GM19240 (cell line): Measurements from ENCODE around the gene MBTD1.
"Not testable (repeated sequence)": the region's sequence is repeated elsewhere in the genome, so short reads cannot be mapped to it uniquely, and the experiment has no call there.

Experiments used
- DNase-seq: peaks from one replicate; pipeline ENCODE4 v3.0.0; 2011; ENCODE audit warnings: low spot score; ENCODE audit not compliant: insufficient read length

Gene MBTD1

GRCh38 chr17:51189162-51189561 is 70.7 kb downstream of the MBTD1 start:
- no peak for DNase-seq

- no peak for DNase-seq
Observed at GRCh38 chr17:51188271-51188833, 71.5 kb downstream of the MBTD1 start.

GRCh38 chr17:51185763-51186332 is 74.0 kb downstream of the MBTD1 start:
- DNase-seq: no peak

GRCh38 chr17:51184124-51184523 is 75.7 kb downstream of the MBTD1 start:
- no peak for DNase-seq

- no peak for DNase-seq
Observed at GRCh38 chr17:51180486-51180885, 79.4 kb downstream of the MBTD1 start.

- not testable (repeated sequence) for DNase-seq
Observed at GRCh38 chr17:51172030-51172429, 87.8 kb downstream of the MBTD1 start.

GRCh38 chr17:51170736-51171135 is 89.1 kb downstream of the MBTD1 start:
- DNase-seq: no peak

- DNase-seq: no peak
Observed at GRCh38 chr17:51169340-51169739, 90.5 kb downstream of the MBTD1 start.

- peak; percentile 78 for DNase-seq
Observed at GRCh38 chr17:51166987-51167931, 92.6 kb downstream of the MBTD1 start.

GRCh38 chr17:51166198-51166986 is 93.5 kb downstream of the MBTD1 start, which contains the start of gene NME2:
NME2 (plus strand) TSS chr17:51166411; CDS start chr17:51166831, 420 bp downstream.
- peak; percentile 74 for DNase-seq

GRCh38 chr17:51165680-51166197 is 94.1 kb downstream of the MBTD1 start:
- no peak for DNase-seq

GRCh38 chr17:51164911-51165679 is 94.8 kb downstream of the MBTD1 start:
- no peak for DNase-seq

- DNase-seq: no peak
Observed at GRCh38 chr17:51161541-51161940, 98.3 kb downstream of the MBTD1 start.

- DNase-seq: no peak
Observed at GRCh38 chr17:51159604-51160003, 100.2 kb downstream of the MBTD1 start.

GRCh38 chr17:51155416-51155815 is 104.4 kb downstream of the MBTD1 start:
- DNase-seq: no peak

GRCh38 chr17:51154176-51154575 is 105.7 kb downstream of the MBTD1 start:
- DNase-seq: no peak

GRCh38 chr17:51153210-51154072 is 106.4 kb downstream of the MBTD1 start, which contains the start of gene NME1:
NME1 (plus strand) TSS chr17:51153559; CDS start chr17:51155655, 2,096 bp downstream.
- DNase-seq: peak; percentile 81

GRCh38 chr17:51152766-51153209 is 107.1 kb downstream of the MBTD1 start:
- no peak for DNase-seq

GRCh38 chr17:51150932-51151331 is 108.9 kb downstream of the MBTD1 start:
- no peak for DNase-seq
